ENCODE data around the gene PIP5K1A. TPM values are rescaled to one million over a fixed set of nuclear protein-coding genes. Genes with fewer than 3 reads are reported as not detected.

The PIP5K1A gene
- total and polyA plus RNA-seq, 9 of the 15 experiments (the other 6 are each of a cell fraction or from before 2014, with no cell fraction given) = 1.9 to 42.4 (median 18.8) TPM

DNA sequence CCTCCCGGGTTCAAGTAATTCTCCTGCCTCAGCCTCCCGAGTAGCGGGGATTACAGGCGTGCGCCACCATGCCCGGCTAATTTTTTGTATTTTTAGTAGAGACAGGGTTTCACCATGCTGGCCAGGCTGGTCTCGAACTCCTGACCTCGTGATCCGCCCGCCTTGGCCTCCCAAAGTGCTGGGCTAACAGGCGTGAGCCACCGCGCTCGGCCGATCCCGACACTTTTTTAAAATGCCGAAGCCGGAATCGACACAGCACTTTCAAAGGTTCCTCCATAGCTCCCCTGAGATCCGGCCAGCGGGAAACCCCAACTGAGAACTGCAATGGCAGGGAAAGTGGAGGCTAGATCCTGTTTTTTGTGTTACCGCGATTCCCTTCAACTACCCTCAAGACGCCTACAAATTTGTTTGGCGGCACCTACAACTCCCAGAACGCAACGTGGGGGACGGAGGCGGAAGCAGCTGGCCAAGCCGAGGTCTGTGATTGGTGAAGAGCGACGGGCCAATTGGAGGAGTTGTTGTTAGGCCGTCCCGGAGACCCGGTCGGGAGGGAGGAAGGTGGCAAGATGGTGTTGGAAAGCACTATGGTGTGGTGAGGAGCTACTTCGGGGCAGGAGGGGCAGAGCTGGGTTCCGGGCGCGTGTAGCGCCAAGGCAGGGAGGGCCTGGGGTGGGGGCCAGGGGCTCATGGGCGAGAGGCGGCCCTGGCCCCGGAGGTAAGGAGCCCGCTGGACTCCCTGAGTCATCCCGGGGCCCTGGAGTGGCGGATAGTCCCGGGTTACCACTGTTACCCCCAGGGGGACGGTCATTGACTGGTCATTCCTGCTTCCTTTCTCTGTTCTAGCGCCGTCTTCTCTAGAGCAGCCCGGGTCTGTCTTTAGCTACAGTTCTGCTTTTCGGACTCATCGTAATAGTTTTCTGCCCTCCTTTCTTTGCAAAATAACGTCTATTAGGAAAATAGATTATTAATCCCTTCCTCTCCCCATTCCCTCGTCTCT lies 56.2 kb downstream of the PIP5K1A start, which contains the start of gene PSMD4 (continued):
- TF ChIP-seq TAF1 (IDR thresholded peaks at IDR 0.05; ENCODE audit: control insufficient read depth, extremely low read depth, insufficient read depth, low read length, severe bottlenecking) = peak; percentile 91
- no peak for TF ChIP-seq EZH2 (IDR thresholded peaks at IDR 0.05; ENCODE audit: borderline replicate concordance, low read depth, low read length)
- TF ChIP-seq SUPT5H (IDR thresholded peaks at IDR 0.05) = peak; percentile 99
- peak; percentile 88 for TF ChIP-seq ZFX (CRISPR knock-in tag; IDR thresholded peaks at IDR 0.05)
- no peak for TF ChIP-seq KAT2B (IDR thresholded peaks at IDR 0.05; ENCODE audit: low read depth, low read length)
- no peak for TF ChIP-seq ZNF785 (CRISPR knock-in tag; IDR thresholded peaks at IDR 0.05)
- TF ChIP-seq FOXP4 (CRISPR knock-in tag; IDR thresholded peaks at IDR 0.05; ENCODE audit: borderline replicate concordance) = no peak
- TF ChIP-seq, protein P1, sequence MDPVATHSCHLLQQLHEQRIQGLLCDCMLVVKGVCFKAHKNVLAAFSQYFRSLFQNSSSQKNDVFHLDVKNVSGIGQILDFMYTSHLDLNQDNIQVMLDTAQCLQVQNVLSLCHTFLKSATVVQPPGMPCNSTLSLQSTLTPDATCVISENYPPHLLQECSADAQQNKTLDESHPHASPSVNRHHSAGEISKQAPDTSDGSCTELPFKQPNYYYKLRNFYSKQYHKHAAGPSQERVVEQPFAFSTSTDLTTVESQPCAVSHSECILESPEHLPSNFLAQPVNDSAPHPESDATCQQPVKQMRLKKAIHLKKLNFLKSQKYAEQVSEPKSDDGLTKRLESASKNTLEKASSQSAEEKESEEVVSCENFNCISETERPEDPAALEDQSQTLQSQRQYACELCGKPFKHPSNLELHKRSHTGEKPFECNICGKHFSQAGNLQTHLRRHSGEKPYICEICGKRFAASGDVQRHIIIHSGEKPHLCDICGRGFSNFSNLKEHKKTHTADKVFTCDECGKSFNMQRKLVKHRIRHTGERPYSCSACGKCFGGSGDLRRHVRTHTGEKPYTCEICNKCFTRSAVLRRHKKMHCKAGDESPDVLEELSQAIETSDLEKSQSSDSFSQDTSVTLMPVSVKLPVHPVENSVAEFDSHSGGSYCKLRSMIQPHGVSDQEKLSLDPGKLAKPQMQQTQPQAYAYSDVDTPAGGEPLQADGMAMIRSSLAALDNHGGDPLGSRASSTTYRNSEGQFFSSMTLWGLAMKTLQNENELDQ (CRISPR knock-in tag; IDR thresholded peaks at IDR 0.05; ENCODE audit: borderline replicate concordance) = no peak
- no peak for TF ChIP-seq SAP30 (IDR thresholded peaks at IDR 0.05; ENCODE audit: borderline replicate concordance, insufficient read depth, low read depth, low read length, poor library complexity, severe bottlenecking)
- TF ChIP-seq CREB3L1 (IDR thresholded peaks at IDR 0.05; ENCODE audit: borderline replicate concordance, low read depth) = peak; percentile 81
- peak in 1 of 2 experiments; percentile 52; a peak in 1 of 4 replicates for TF ChIP-seq ARNT (IDR thresholded peaks at IDR 0.05)
- peak; percentile 43; the same call in 1 of the 2 replicates for TF ChIP-seq NR2C1 (IDR thresholded peaks at IDR 0.05)
- TF ChIP-seq NR2C1 (tag; IDR thresholded peaks at IDR 0.05) = peak; percentile 69
- no peak for TF ChIP-seq IRF2 (CRISPR knock-in tag; IDR thresholded peaks at IDR 0.05)
- no peak for TF ChIP-seq MED1 (CRISPR knock-in tag; IDR thresholded peaks at IDR 0.05; ENCODE audit: borderline replicate concordance)
- TF ChIP-seq SAFB (IDR thresholded peaks at IDR 0.05; ENCODE audit: borderline replicate concordance, low read depth, low read length) = no peak
- TF ChIP-seq HNRNPLL (IDR thresholded peaks at IDR 0.05; ENCODE audit: low read depth, low read length, poor library complexity, severe bottlenecking) = peak; percentile 73
- TF ChIP-seq FOXK2 (conservative IDR thresholded peaks at IDR 0.05 in 1 of 2, IDR thresholded peaks at IDR 0.05 in 1 of 2; ENCODE audit: low read depth in 2 of 2) = peak in 1 of 2 experiments; percentile 67; a peak in 1 of 4 replicates
- TF ChIP-seq ZNF316 (IDR thresholded peaks at IDR 0.05) = peak; percentile 82
- no peak for TF ChIP-seq BHLHE40 (IDR thresholded peaks at IDR 0.05; ENCODE audit: low read length)
- no peak for TF ChIP-seq SETDB1 (IDR thresholded peaks at IDR 0.05; ENCODE audit: low read length)
- TF ChIP-seq ZNF384 (IDR thresholded peaks at IDR 0.05; ENCODE audit: low read depth, low read length) = no peak

All from K562 (cell line).